SU-DHL-6 (cell line): ENCODE measurements around the gene RPL27A.

Source experiments
- H2AFZ ChIP-seq: fragments of 200-600 bp; sonication (generic); 2 replicates; pipeline ENCODE4 v1.6.1; 2014; ENCODE audit warnings: low read depth, mild to moderate bottlenecking, moderate library complexity, mixed read lengths, antibody characterized with exemption, low read length; ENCODE audit not compliant: severe bottlenecking
- H3F3A ChIP-seq: fragments of 200-600 bp; shearing (Covaris generic); 2 replicates; pipeline ENCODE4 v1.6.0; 2016; ENCODE audit warnings: antibody characterized with exemption, mild to moderate bottlenecking; ENCODE audit not compliant: insufficient read depth
- H3K27ac ChIP-seq: fragments of 200-600 bp; sonication (generic); 2 replicates; pipeline ENCODE4 v1.5.1; 2016; ENCODE audit warnings: low read depth, mild to moderate bottlenecking, low read length, moderate library complexity, mixed read lengths
- H3K27me3 ChIP-seq: fragments of 200-600 bp; sonication (generic), shearing (Covaris generic); 2 replicates; pipeline ENCODE4 v1.6.0; 2014; ENCODE audit warnings: mild to moderate bottlenecking, low read length
- H3K36me3 ChIP-seq: fragments of 200-600 bp; sonication (generic); 2 replicates; pipeline ENCODE4 v1.6.1; 2014; ENCODE audit warnings: mild to moderate bottlenecking, low read length, mixed read lengths
- H3K4me2 ChIP-seq: fragments of 300-600, 200-600 bp; shearing (Covaris generic), sonication (generic); 2 replicates; pipeline ENCODE4 v1.6.0; 2014; ENCODE audit warnings: low read length, low read depth, mild to moderate bottlenecking; ENCODE audit not compliant: poor library complexity, severe bottlenecking
- H3K4me3 ChIP-seq: fragments of 200-600 bp; sonication (generic); 2 replicates; pipeline ENCODE4 v1.5.1; 2014; ENCODE audit warnings: antibody characterized with exemption, low read length, mild to moderate bottlenecking, mixed read lengths; ENCODE audit not compliant: insufficient read depth, poor library complexity, severe bottlenecking
- H3K79me2 ChIP-seq: fragments of 200-600 bp; sonication (generic); 2 replicates; pipeline ENCODE4 v1.6.1; 2014; ENCODE audit warnings: mild to moderate bottlenecking, low read length, moderate library complexity; ENCODE audit not compliant: insufficient read depth
- H3K9ac ChIP-seq: fragments of 200-600 bp; sonication (generic); 2 replicates; pipeline ENCODE4 v1.7.0; 2014; ENCODE audit warnings: mild to moderate bottlenecking, low read length
- H3K9me2 ChIP-seq: fragments of 200-600 bp; sonication (generic); replicated peaks from 2 replicates; pipeline ENCODE4 v1.6.1; 2014; ENCODE audit warnings: low read length; ENCODE audit not compliant: insufficient read depth
- H3K9me3 ChIP-seq: fragments of 200-600 bp; sonication (generic); 2 replicates; pipeline ENCODE4 v1.6.1; 2014; ENCODE audit warnings: low read length, mixed read lengths; ENCODE audit not compliant: insufficient read depth
- H4K20me1 ChIP-seq: fragments of 200-600 bp; sonication (generic); 2 replicates; pipeline ENCODE4 v1.6.1; 2014; ENCODE audit warnings: low read depth, mild to moderate bottlenecking, antibody characterized with exemption, low read length, moderate library complexity, mixed read lengths
- CTCF ChIP-seq: fragments of 200-600 bp; sonication (generic); IDR thresholded peaks from one replicate; pipeline ENCODE4 v1.5.1; 2017; ENCODE audit warnings: antibody characterized with exemption, mild to moderate bottlenecking, low read length, moderate library complexity; ENCODE audit not compliant: insufficient read depth, poor library complexity, severe bottlenecking
- EZH2phosphoT487 ChIP-seq: fragments of 200-600 bp; sonication (generic), shearing (Covaris generic); conservative IDR thresholded peaks from 2 replicates; pipeline ENCODE4 v1.6.1; 2018; ENCODE audit warnings: mild to moderate bottlenecking, antibody characterized with exemption, low read length, moderate library complexity, mixed read lengths

The RPL27A gene

GRCh38 chr11:8649361-8649760 lies 33.2 kb upstream of the RPL27A start:
- Histone ChIP-seq H3K27me3 (no peaks in the 10 kb centered on the region), H3F3A (no peaks in the 10 kb centered on the region), H3K27ac (no peak overlapping the region), H3K9me3 (no peaks in the 10 kb centered on the region), H2AFZ (no peak overlapping the region), H3K9ac (no peak overlapping the region), H3K4me2 (no peak overlapping the region), H3K36me3 (peaks cover 11% of the 10 kb centered on the region), H3K9me2 (no peaks in the 10 kb centered on the region), H4K20me1 (no peaks in the 10 kb centered on the region), H3K4me3 (no peak overlapping the region), H3K79me2 (no peaks in the 10 kb centered on the region)
- no peak for TF ChIP-seq CTCF
- no peak for TF ChIP-seq EZH2phosphoT487

GRCh38 chr11:8650401-8650990 lies 32.1 kb upstream of the RPL27A start:
- H4K20me1 ChIP-seq: no peaks in the 10 kb centered on the region
- H2AFZ ChIP-seq: no peak overlapping the region
- H3K36me3 ChIP-seq: peaks cover 11% of the 10 kb centered on the region
- TF ChIP-seq EZH2phosphoT487: no peak
- no peak for TF ChIP-seq CTCF
- H3K79me2 ChIP-seq: no peaks in the 10 kb centered on the region
- H3K9me2 ChIP-seq: no peaks in the 10 kb centered on the region
- H3F3A ChIP-seq: no peaks in the 10 kb centered on the region
- H3K4me2 ChIP-seq: no peak overlapping the region
- no peak overlapping the region for H3K27ac ChIP-seq
- H3K9ac ChIP-seq: no peak overlapping the region
- H3K4me3 ChIP-seq: no peak overlapping the region
- H3K27me3 ChIP-seq: no peaks in the 10 kb centered on the region
- H3K9me3 ChIP-seq: no peaks in the 10 kb centered on the region

DNA sequence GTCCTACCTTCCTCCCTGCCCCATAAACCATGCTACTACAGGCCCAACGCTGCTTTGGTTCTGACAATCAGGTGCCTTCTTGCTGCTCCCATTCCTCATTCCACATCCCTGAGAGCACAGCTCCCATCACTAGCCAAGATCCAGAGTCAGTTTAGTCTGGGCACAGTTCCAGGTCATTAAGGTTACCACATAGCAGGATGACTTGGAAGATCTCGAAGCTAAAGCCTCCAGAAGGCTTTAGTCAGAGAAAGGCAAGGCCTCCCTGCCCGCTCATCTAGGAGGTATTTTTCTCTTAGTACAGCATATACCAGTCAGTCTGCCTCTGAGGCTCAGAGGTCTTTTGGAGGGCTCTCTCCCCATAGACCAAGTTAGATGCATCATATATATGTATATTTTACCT lies 30.5 kb upstream of the RPL27A start:
- Histone ChIP-seq H3K4me3 (no peak overlapping the region), H3F3A (no peaks in the 10 kb centered on the region), H3K9me3 (no peaks in the 10 kb centered on the region), H3K27ac (no peak overlapping the region), H3K9ac (no peak overlapping the region), H2AFZ (no peak overlapping the region), H3K36me3 (peaks cover 7% of the 10 kb centered on the region), H3K27me3 (no peaks in the 10 kb centered on the region), H3K79me2 (no peaks in the 10 kb centered on the region), H3K4me2 (no peak overlapping the region), H4K20me1 (no peaks in the 10 kb centered on the region), H3K9me2 (no peaks in the 10 kb centered on the region)
- TF ChIP-seq CTCF: no peak
- TF ChIP-seq EZH2phosphoT487: no peak

GRCh38 chr11:8654503-8654902 lies 28.1 kb upstream of the RPL27A start:
- H3K27me3 ChIP-seq: no peaks in the 10 kb centered on the region
- no peak overlapping the region for H3K4me2 ChIP-seq
- no peaks in the 10 kb centered on the region for H3K79me2 ChIP-seq
- H3F3A ChIP-seq: no peaks in the 10 kb centered on the region
- H3K9me2 ChIP-seq: no peaks in the 10 kb centered on the region
- peaks cover 5% of the 10 kb centered on the region; the same call in 1 of the 2 replicates for H3K36me3 ChIP-seq
- H4K20me1 ChIP-seq: no peaks in the 10 kb centered on the region
- H3K9me3 ChIP-seq: no peaks in the 10 kb centered on the region
- H3K4me3 ChIP-seq: no peak overlapping the region
- no peak overlapping the region for H3K9ac ChIP-seq
- TF ChIP-seq CTCF: no peak
- no peak for TF ChIP-seq EZH2phosphoT487
- no peak overlapping the region for H3K27ac ChIP-seq
- no peak overlapping the region for H2AFZ ChIP-seq
